ENCODE data around the gene MLH3. TPM values are rescaled to one million over a fixed set of nuclear protein-coding genes. Genes with fewer than 3 reads are reported as not detected.

The MLH3 gene
- polyA plus RNA-seq, 3 donors: 3.4 to 6.3 (median 5.1) TPM

- H2AFZ ChIP-seq (ENCODE audit: insufficient read depth, low read depth, low read length, poor library complexity, severe bottlenecking): no peak overlapping the region
- H3K79me2 ChIP-seq (ENCODE audit: insufficient read depth, low read length): no peaks in the 10 kb centered on the region
- no peak overlapping the region for H3K4me2 ChIP-seq (replicated peaks; ENCODE audit: extremely low read depth, low read length, poor library complexity, severe bottlenecking)
- Mint-ChIP-seq H3K36me3 (no peaks in the 10 kb centered on the region), H3K9me3 (no peaks in the 10 kb centered on the region), H3K27me3 (ENCODE audit: low read depth in 3 of 3) (peaks cover 2 to 6% (median 2%) of the 10 kb centered on the region in 3 donors), H3K4me1 (peaks cover 3% of the 10 kb centered on the region), H3K27ac (no peak overlapping the region), H3K4me3 (no peak overlapping the region)
- DNase-seq: no peak
- no CpG with 5 or more reads among the region's 1 CpG for WGBS (ENCODE audit: insufficient coverage)
- H3K27me3 ChIP-seq (ENCODE audit: control insufficient read depth in 2 of 2, insufficient read depth in 2 of 2, low read length in 2 of 2): no peaks in the 10 kb centered on the region
- H3K27ac ChIP-seq (ENCODE audit: low read depth in 1 of 2, low read length in 2 of 2): no peak overlapping the region
- no peak for TF ChIP-seq CTCF (IDR thresholded peaks at IDR 0.05)
- H3K4me1 ChIP-seq (ENCODE audit: control insufficient read depth in 1 of 2, insufficient read depth in 2 of 2, low read length in 2 of 2): no peaks in the 10 kb centered on the region
- no peaks in the 10 kb centered on the region for H3K36me3 ChIP-seq (replicated peaks in 1 of 2; ENCODE audit: control insufficient read depth in 1 of 2, insufficient read depth in 2 of 2, low read length in 2 of 2)
- H3K4me3 ChIP-seq (replicated peaks in 1 of 3; ENCODE audit: low read depth in 2 of 3, low read length in 3 of 3): no peak overlapping the region
- no peaks in the 10 kb centered on the region for H4K20me1 ChIP-seq (ENCODE audit: insufficient read depth, low read length)
- intact Hi-C loops (cut with micrococcal nuclease): no loop called here
- no peak overlapping the region for H3K9ac ChIP-seq (ENCODE audit: insufficient read depth, low read length, poor library complexity, severe bottlenecking)
- H3K9me3 ChIP-seq (replicated peaks in 1 of 2; ENCODE audit: control insufficient read depth in 1 of 2, insufficient read depth in 1 of 2, low read length in 2 of 2): no peaks in the 10 kb centered on the region
Measured at GRCh38 chr14:74983343-74983742, 67.9 kb downstream of the MLH3 start.

- no peaks in the 10 kb centered on the region for H3K36me3 ChIP-seq (replicated peaks in 1 of 2; ENCODE audit: control insufficient read depth in 1 of 2, insufficient read depth in 2 of 2, low read length in 2 of 2)
- no peak for DNase-seq
- TF ChIP-seq CTCF (IDR thresholded peaks at IDR 0.05): no peak
- no peak overlapping the region for H2AFZ ChIP-seq (ENCODE audit: insufficient read depth, low read depth, low read length, poor library complexity, severe bottlenecking)
- H3K4me2 ChIP-seq (replicated peaks; ENCODE audit: extremely low read depth, low read length, poor library complexity, severe bottlenecking): no peak overlapping the region
- no peak overlapping the region for H3K27ac ChIP-seq (ENCODE audit: low read depth in 1 of 2, low read length in 2 of 2)
- Mint-ChIP-seq H3K36me3 (no peaks in the 10 kb centered on the region), H3K4me3 (no peak overlapping the region), H3K27me3 (ENCODE audit: low read depth in 3 of 3) (peaks cover 2 to 5% (median 3%) of the 10 kb centered on the region in 3 donors), H3K9me3 (no peaks in the 10 kb centered on the region), H3K27ac (no peak overlapping the region), H3K4me1 (no peaks in the 10 kb centered on the region)
- intact Hi-C loops (cut with micrococcal nuclease): no loop called here
- H3K4me1 ChIP-seq (ENCODE audit: control insufficient read depth in 1 of 2, insufficient read depth in 2 of 2, low read length in 2 of 2): no peaks in the 10 kb centered on the region
- no peak overlapping the region for H3K4me3 ChIP-seq (replicated peaks in 1 of 3; ENCODE audit: low read depth in 2 of 3, low read length in 3 of 3)
- no peak overlapping the region for H3K9ac ChIP-seq (ENCODE audit: insufficient read depth, low read length, poor library complexity, severe bottlenecking)
- no peaks in the 10 kb centered on the region for H3K9me3 ChIP-seq (replicated peaks in 1 of 2; ENCODE audit: control insufficient read depth in 1 of 2, insufficient read depth in 1 of 2, low read length in 2 of 2)
- H3K27me3 ChIP-seq (ENCODE audit: control insufficient read depth in 2 of 2, insufficient read depth in 2 of 2, low read length in 2 of 2): no peaks in the 10 kb centered on the region
- no peaks in the 10 kb centered on the region for H4K20me1 ChIP-seq (ENCODE audit: insufficient read depth, low read length)
- WGBS (ENCODE audit: insufficient coverage): no CpG with 5 or more reads among the region's 4 CpGs
- no peaks in the 10 kb centered on the region for H3K79me2 ChIP-seq (ENCODE audit: insufficient read depth, low read length)
Measured at GRCh38 chr14:74982661-74983060, 68.6 kb downstream of the MLH3 start.

Measured in CD14-positive monocyte (primary cell).